ENCODE results near the gene TIMM10.
A peak's percentile ranks its signal among the peaks of the same experiment; 100 is the strongest.

Gene TIMM10

DNA sequence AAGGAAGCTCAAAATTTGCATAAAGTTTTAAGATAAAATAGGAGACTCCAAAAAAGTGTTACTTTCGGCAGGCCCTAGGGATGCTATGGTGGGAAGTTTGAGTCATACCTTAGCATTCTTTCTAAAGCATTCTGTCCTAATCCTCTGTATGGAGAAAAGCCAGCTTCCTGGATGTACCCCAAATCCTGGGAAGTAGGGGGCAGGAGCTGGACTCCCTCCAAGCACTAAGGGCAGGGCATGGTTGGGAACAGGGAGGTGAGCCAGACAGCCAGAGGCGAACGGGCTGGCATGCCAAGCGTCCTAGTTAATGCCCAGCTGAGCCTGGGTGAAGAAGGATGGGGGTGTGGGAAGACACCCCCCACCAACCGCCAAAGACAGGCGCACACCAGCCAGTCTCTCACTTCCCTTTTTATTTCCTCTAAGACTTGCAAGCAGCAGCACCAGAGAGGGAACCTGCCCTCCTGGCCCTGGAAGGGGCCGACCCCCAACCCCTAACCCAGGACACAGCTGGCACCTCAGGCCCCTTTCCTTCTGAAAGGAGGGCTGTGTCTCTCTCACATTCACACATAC is 46.3 kb downstream of the TIMM10 start:
- no peak for DNase-seq (ENCODE audit: low read depth in 2 of 2)

DNA sequence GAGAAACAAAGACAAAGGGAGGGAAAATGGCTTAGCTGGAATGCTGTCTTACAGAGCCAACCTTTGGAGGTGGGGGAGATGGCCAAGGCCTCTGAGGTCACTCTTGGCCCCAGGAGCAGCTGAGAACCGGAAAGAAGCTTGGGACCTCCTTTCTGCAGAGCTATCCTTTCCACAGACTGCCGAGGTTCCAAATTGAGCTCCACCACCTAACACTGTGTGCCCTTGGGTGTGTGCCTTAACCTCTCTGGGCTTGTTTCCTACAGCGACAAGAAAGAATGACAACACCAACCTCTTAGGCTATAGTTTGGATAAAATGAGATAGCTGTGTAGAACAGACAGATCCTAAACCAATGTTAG is 47.0 kb downstream of the TIMM10 start:
- DNase-seq (ENCODE audit: low read depth in 2 of 2), result no peak

DNA sequence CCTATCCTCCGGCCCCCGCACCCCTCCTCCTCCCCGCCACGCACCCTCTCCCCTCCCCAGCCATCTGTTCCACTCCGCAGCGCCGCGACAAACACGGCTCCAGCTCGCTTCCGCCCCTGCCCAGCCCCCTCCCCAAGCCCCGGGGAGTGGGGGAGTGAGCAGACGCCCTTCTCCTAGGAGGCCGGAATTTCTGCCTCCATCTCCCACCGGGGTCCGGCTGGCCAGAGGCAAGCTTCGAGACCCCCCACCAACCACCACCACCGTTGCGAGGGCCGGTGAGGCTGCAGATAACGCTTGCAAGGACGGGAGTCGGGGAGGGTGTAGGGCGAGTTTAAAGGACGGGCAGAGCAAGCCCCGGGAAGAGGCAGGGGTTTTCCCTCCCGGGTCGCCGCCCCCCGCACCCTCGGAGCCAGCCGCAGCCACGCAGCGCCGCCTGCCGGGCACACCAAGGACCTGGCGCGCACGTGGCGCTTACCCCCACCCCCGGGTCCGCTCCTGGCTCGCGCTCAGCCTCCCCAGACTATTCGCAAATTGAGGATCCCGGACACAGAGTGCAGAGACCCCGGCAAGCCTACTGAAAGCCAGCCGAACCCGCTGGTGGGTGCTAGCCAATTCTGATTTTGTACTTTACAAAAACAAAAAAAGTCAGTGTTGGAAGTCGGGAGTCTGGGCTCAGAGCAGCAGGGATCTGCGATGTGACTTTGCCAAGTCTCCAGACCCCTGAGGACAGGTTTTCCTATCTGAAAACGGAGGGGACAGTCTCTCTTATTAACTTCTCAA is 47.6 kb downstream of the TIMM10 start:
- peak in 1 of 2 donors; percentile 30 for DNase-seq (ENCODE audit: low read depth in 2 of 2)

DNA sequence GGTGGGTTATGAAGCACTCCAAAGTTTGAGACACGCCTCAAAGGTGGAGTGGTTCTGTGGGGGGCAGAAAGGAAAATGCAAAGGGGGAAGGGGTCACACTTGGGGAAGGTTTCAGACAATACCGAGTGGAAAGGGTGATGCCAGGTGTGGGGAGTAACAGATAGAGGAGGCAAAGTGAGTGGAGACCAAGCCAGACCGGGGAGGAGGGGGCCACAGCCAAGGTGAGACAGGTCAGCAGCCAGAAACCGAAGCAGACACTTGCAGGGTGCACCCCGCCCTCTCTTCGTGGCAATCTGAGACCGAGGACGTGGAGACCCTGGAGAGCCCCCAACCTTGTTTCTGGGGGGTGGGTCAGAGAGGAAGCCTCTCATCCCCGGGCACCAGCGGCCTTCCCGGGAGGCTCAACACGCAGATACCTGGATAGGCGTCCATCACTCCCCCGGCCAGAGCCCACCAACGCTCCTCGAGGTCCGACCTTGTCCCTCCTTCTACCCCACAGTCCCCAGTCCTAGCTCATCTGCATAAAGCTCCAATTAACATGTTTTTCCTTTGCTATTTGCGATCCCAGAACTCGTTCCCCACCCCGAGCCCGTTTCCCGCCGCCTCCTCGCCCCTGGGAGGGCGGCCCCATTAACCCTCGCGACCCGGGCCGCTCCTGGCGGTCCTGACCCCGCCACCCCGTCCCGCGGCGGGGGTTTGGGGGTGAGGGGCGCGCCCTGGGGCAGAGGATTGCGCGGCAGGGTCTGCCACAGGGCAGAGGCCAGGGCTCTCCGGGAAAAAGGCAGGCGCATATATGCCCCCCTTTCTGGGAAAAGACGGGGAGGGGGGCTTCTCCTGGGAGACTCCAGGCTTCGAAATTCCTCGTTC is 48.4 kb downstream of the TIMM10 start:
- DNase-seq (ENCODE audit: low read depth in 2 of 2), result no peak

DNA sequence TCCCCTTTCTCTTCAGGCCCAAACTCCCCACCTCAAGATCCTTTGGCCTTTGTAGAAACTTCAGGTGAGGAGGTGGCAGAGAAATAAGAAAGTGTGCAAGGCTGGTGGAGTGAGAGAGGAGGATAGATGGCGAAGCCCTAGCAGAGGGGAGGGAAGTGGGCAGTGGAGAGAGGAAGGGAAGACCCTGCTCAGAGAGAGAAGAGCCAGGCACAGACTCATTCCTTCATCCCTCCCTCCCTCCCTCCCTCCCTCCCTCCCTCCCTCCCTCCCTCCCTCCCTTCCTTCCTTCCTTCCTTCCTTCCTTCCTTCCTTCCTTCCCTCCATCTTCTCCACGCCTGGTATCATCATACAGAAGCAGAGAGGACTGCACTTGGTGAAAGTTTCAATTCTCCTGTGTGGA is 49.2 kb downstream of the TIMM10 start:
- DNase-seq (ENCODE audit: low read depth in 2 of 2), result no peak

DNA sequence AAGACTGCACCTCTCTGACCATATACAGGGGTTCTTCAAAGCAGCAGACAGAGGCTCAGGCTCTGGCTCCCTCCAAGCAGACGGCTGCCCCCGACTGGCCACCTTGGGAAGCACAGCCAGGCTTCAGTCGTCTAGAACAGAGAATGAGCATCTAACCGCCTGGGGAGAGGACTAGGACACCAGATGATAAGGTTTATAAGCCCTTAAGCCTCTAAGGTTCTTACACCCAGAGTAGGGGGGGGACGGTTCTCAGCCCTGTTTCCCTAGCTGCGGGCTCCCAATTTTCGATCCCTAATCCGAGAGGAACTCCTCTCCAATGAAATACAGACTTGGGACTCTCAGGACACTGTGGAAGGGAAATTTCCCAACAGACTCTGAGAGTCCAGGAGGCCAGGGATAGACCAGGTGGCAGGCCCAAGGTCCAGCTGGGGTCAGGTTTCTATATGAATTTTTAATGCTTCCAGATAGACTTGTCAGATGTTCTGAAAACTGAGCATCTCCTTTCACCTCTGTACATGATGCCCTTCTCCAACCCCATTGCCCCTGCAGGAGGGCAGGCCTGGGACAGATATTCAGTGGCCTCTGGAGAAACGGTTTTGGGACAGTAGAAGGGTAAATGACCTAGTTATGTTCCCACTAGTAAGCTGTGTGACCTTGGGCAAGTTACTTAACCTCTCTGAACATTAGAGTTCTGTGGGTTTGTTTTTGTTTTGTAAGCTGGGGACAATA is 50.0 kb downstream of the TIMM10 start:
- peak in 1 of 2 donors; percentile 75 for DNase-seq (ENCODE audit: low read depth in 2 of 2)

DNA sequence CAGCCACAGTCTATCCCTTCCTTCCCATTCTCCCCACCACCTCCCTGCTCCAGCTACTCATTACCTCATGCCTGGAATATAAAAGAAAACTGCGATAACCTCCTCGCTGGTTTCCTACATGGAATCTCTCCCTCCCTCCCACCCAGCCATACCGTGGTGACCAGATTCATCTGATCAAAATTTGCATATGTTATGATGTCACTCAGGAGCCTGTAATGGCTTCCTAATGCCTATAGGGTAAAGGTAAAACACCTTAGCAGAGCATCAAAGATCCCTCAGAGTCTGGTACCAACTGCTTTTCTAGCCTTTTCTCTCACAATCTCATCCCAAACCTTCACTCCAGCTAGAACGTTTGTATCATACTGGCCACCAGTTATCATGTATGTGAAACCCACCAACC is 50.6 kb downstream of the TIMM10 start:
- no peak for DNase-seq (ENCODE audit: low read depth in 2 of 2)

DNA sequence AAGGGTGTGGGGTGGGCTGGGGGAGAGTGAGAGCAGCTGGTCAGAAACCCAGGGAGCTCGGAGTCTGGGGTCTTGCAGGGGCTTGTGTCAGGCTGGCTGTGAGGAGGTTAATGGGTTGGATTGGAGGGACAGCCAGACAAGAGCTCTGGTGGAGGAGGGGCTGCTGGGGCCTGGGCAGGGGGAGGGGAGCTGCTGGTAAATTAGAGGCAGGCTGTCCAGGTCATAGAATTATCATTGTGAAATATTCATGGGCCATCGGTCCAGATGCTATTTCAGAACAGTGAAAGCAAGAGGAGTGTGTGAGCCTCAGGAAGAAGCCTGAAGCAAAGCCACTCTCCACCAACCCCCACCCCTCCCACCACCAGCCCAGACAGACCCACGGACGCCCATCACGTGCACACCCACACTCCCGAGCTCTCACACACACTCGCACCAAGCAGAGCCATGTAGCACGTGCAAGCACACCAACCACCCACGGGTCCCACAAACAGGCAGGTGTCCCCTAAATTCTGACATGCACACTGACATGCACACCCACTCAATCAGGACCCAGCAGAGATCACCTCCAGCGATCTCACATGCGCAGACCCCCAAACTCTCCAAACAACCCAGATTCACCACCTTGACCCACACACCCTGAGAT is 51.4 kb downstream of the TIMM10 start:
- no peak for DNase-seq (ENCODE audit: low read depth in 2 of 2)
